Neural progenitor cell (in vitro differentiated cells): ENCODE results near the gene TNFSF12. TPM values are rescaled to one million over a fixed set of nuclear protein-coding genes. Genes with fewer than 3 reads are reported as not detected.

Source experiments
- DNase-seq: peaks from one replicate; pipeline ENCODE4 v3.0.0-alpha.2; 2016; ENCODE audit warnings: low spot score
- H2AFZ ChIP-seq: fragments of 200-600 bp; sonication (generic); replicated peaks from 2 replicates; pipeline ENCODE4 v1.6.1; 2016; ENCODE audit warnings: antibody characterized with exemption
- H3F3A ChIP-seq: fragments of 200-600 bp; sonication (generic); 2 replicates; pipeline ENCODE4 v1.6.1; 2016; ENCODE audit warnings: antibody characterized with exemption, low read depth
- H3K27ac ChIP-seq: fragments of 200-600 bp; sonication (generic); 2 replicates; pipeline ENCODE4 v1.5.1; 2016; ENCODE audit warnings: mild to moderate bottlenecking
- H3K27me3 ChIP-seq: fragments of 200-600 bp; sonication (generic); 2 replicates; pipeline ENCODE4 v1.6.1; 2016; ENCODE audit warnings: mild to moderate bottlenecking, moderate library complexity
- H3K36me3 ChIP-seq: fragments of 200-600 bp; sonication (generic); 2 replicates; pipeline ENCODE4 v1.5.1; 2016
- H3K4me1 ChIP-seq: fragments of 200-600 bp; sonication (generic); 2 replicates; pipeline ENCODE4 v1.6.1; 2016; ENCODE audit warnings: mixed run types
- H3K4me2 ChIP-seq: fragments of 200-600 bp; sonication (generic); 2 replicates; pipeline ENCODE4 v1.6.1; 2016
- H3K4me3 ChIP-seq: fragments of 200-600 bp; sonication (generic); 2 replicates; pipeline ENCODE4 v1.5.1; 2016
- H3K79me2 ChIP-seq: fragments of 200-600 bp; sonication (generic); 2 replicates; pipeline ENCODE4 v1.6.1; 2016; ENCODE audit warnings: low read depth
- H3K9ac ChIP-seq: fragments of 200-600 bp; sonication (generic); 2 replicates; pipeline ENCODE4 v1.6.1; 2016
- H3K9me3 ChIP-seq: fragments of 200-600 bp; sonication (generic); 2 replicates; pipeline ENCODE4 v1.5.1; 2016; ENCODE audit warnings: low read depth
- H4K20me1 ChIP-seq: fragments of 200-600 bp; sonication (generic); 2 replicates; pipeline ENCODE4 v1.6.1; 2016; ENCODE audit warnings: low read depth
- H3K27ac Mint-ChIP-seq: 3 replicates; pipeline ENCODE4 v1.8.0; 2021; ENCODE audit warnings: mixed read lengths
- H3K27me3 Mint-ChIP-seq: 2 replicates; pipeline ENCODE4 v1.8.0; 2022; ENCODE audit warnings: low read depth, mild to moderate bottlenecking, inconsistent platforms, moderate library complexity, mixed read lengths; ENCODE audit not compliant: insufficient read depth
- H3K36me3 Mint-ChIP-seq: 3 replicates; pipeline ENCODE4 v1.8.0; 2021; ENCODE audit warnings: mixed read lengths
- H3K4me1 Mint-ChIP-seq: 3 replicates; pipeline ENCODE4 v1.8.0; 2021; ENCODE audit warnings: mixed read lengths
- H3K4me3 Mint-ChIP-seq: 3 replicates; pipeline ENCODE4 v1.8.0; 2021; ENCODE audit warnings: mild to moderate bottlenecking, moderate library complexity, mixed read lengths
- H3K9me3 Mint-ChIP-seq: 3 replicates; pipeline ENCODE4 v1.8.0; 2020; ENCODE audit warnings: mixed read lengths
- CTCF ChIP-seq: fragments of 200-600 bp; sonication (generic); IDR thresholded peaks from 2 replicates; pipeline ENCODE4 v1.5.1; 2017; ENCODE audit warnings: antibody characterized with exemption, mild to moderate bottlenecking
- EZH2 ChIP-seq: fragments of 200-600 bp; sonication (generic); IDR thresholded peaks from 2 replicates; pipeline ENCODE4 v1.6.1; 2017; ENCODE audit warnings: antibody characterized with exemption, mild to moderate bottlenecking, moderate library complexity
- EZH2phosphoT487 ChIP-seq: fragments of 200-600 bp; sonication (generic); IDR thresholded peaks from 2 replicates; pipeline ENCODE4 v1.6.1; 2017; ENCODE audit warnings: antibody characterized with exemption
- total RNA-seq: library from RNA; depleted of rRNA; stranded (reverse); fragments of >200 nt; gene quantifications from 2 replicates; pipeline ENCODE4 v1.2.3, GENCODE V29; 2015; ENCODE audit warnings: low replicate concordance

Gene TNFSF12
- total RNA-seq, 1 donor from 2014 or later = 0.75 TPM

GRCh38 chr17:7561028-7561575, 12.2 kb downstream of the TNFSF12 start:
- H3K36me3 ChIP-seq = peaks cover 7% of the 10 kb centered on the region
- peak; percentile 95 for DNase-seq
- no peaks in the 10 kb centered on the region for H3K27me3 ChIP-seq
- peaks cover 44% of the 10 kb centered on the region for H3K4me1 ChIP-seq
- H3F3A ChIP-seq = peaks cover 44% of the 10 kb centered on the region
- H3K4me3 ChIP-seq = peak overlapping the region; percentile 94
- H3K27ac ChIP-seq = peak overlapping the region; percentile 79
- peak overlapping the region; percentile 89 for H3K27ac Mint-ChIP-seq
- H3K9me3 Mint-ChIP-seq = no peaks in the 10 kb centered on the region
- peak; percentile 66 for TF ChIP-seq CTCF
- TF ChIP-seq EZH2phosphoT487 = no peak
- peaks cover 15% of the 10 kb centered on the region for H4K20me1 ChIP-seq
- peaks cover 4% of the 10 kb centered on the region for H3K27me3 Mint-ChIP-seq
- peaks cover 12% of the 10 kb centered on the region for H3K36me3 Mint-ChIP-seq
- peak overlapping the region; percentile 97 for H3K4me2 ChIP-seq
- peaks cover 39% of the 10 kb centered on the region for H3K79me2 ChIP-seq
- peak overlapping the region; percentile 97 for H3K4me3 Mint-ChIP-seq
- H3K9ac ChIP-seq = peak overlapping the region; percentile 63
- peaks cover 47% of the 10 kb centered on the region for H3K4me1 Mint-ChIP-seq
- peak overlapping the region; percentile 91 for H2AFZ ChIP-seq
- no peaks in the 10 kb centered on the region for H3K9me3 ChIP-seq

GRCh38 chr17:7561589-7562207, 12.8 kb downstream of the TNFSF12 start, which contains the start of gene SENP3:
Gene SENP3, plus strand, starts transcription at chr17:7561919. Its CDS starts 1,158 bp downstream, at chr17:7563077.
- H3K4me3 Mint-ChIP-seq = peak within 1 kb of the TSS; percentile 97
- Histone ChIP-seq H3K9ac (peak within 1 kb of the TSS; percentile 98), H3K4me2 (peak within 1 kb of the TSS; percentile 97), H3K4me1 (peaks cover 44% of the 10 kb centered on the region), H4K20me1 (peaks cover 15% of the 10 kb centered on the region), H2AFZ (peak within 1 kb of the TSS; percentile 91), H3K27ac (peak within 1 kb of the TSS; percentile 79), H3F3A (peaks cover 41% of the 10 kb centered on the region), H3K4me3 (peak within 1 kb of the TSS; percentile 94), H3K79me2 (peaks cover 39% of the 10 kb centered on the region), H3K27me3 (no peaks in the 10 kb centered on the region), H3K9me3 (no peaks in the 10 kb centered on the region), H3K36me3 (peaks cover 7% of the 10 kb centered on the region)
- DNase-seq = peak; percentile 97
- TF ChIP-seq EZH2 (no peak), EZH2phosphoT487 (peak; percentile 23), CTCF (no peak)
- H3K4me1 Mint-ChIP-seq = peaks cover 47% of the 10 kb centered on the region
- H3K36me3 Mint-ChIP-seq = peaks cover 12% of the 10 kb centered on the region
- H3K27me3 Mint-ChIP-seq = peaks cover 2% of the 10 kb centered on the region
- H3K9me3 Mint-ChIP-seq = no peaks in the 10 kb centered on the region
- H3K27ac Mint-ChIP-seq = peak within 1 kb of the TSS; percentile 89

- peaks cover 14% of the 10 kb centered on the region for H3K36me3 Mint-ChIP-seq
- no peak overlapping the region for H2AFZ ChIP-seq
These were observed 13.3 kb downstream of the TNFSF12 start for GRCh38 chr17:7562208-7562605.

More at GRCh38 chr17:7562208-7562605, 13.3 kb downstream of the TNFSF12 start:
- Histone ChIP-seq H3K4me1 (peaks cover 42% of the 10 kb centered on the region), H3K36me3 (peaks cover 7% of the 10 kb centered on the region), H3K9ac (peak overlapping the region; percentile 98), H3K79me2 (peaks cover 39% of the 10 kb centered on the region), H3K9me3 (no peaks in the 10 kb centered on the region), H3K27ac (peak overlapping the region; percentile 64), H3K4me3 (peak overlapping the region; percentile 94), H3K27me3 (no peaks in the 10 kb centered on the region), H4K20me1 (peaks cover 15% of the 10 kb centered on the region), H3F3A (peaks cover 40% of the 10 kb centered on the region), H3K4me2 (peak overlapping the region; percentile 97)
- Mint-ChIP-seq H3K4me1 (peaks cover 47% of the 10 kb centered on the region), H3K4me3 (peak overlapping the region; percentile 97), H3K9me3 (no peaks in the 10 kb centered on the region), H3K27ac (peak overlapping the region; percentile 72), H3K27me3 (peaks cover 2% of the 10 kb centered on the region)
- TF ChIP-seq CTCF = no peak
- no peak for TF ChIP-seq EZH2phosphoT487
- no peak for TF ChIP-seq EZH2
- DNase-seq = no peak
